ENCODE measurements around the gene ABCC1. TPM values are rescaled to one million over a fixed set of nuclear protein-coding genes. Genes with fewer than 3 reads are reported as not detected.

ABCC1 gene
- total and polyA plus RNA-seq, 12 donors, result 12.4 to 38.8 (median 28.0) TPM

DNA sequence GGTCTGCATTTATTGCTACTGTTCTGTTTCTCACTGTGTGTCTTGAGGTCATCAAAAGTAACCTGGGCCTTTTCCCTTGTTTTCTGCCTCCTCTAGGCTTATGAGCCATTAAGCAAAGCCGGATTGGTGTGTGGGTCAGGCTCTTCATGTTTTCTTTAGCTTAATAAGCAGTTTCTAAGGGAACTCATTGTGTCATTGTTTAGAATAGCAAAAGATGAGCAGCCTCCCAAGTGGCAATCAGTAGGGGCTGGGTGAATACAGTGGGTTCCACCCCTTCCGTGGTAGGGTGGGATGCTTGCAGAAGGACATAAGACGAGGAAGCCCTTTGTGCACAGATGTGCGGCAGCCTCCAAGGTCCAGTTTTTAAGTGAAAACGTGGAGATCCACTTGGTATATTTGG lies 34.5 kb downstream of the ABCC1 start:
- no peak overlapping the region for H3K27ac ChIP-seq

DNA sequence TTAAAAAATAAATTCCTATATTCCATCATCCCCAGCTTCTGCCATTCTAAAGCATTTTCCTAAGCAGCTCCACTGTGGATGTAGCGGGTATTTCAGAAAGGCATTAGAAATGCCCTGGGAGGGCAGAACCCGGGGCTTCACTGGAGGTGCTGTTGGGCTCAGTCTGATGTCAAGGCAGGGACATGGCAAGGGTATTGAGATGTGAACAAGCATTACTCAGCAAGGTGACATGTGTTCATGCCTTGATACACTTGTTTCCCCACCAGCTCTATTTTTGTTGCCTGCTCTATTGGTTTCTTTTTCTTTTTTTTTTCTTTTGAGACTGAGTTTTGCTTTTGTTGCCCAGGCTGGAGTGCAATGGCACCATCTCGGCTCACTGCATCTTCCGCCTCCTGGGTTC lies 35.7 kb downstream of the ABCC1 start:
- 91 to 97% (median 95%) methylated on average over 4 of the region's 4 CpGs for WGBS, 4 donors
- H3K27ac ChIP-seq, result no peak overlapping the region
- peaks cover 0 to 10% of the 10 kb centered on the region in 2 donors for H3K4me1 ChIP-seq (replicated peaks in 1 of 2)

More for the DNA sequence above, 34.5 kb downstream of the ABCC1 start:
- intact Hi-C loops (cut with DNase I), result no loop called here
- Histone ChIP-seq H3K27me3 (no peaks in the 10 kb centered on the region), H3K4me3 (no peak overlapping the region), H3K4me1 (replicated peaks in 1 of 2) (peaks cover 0 to 10% of the 10 kb centered on the region in 2 donors), H3K36me3 (replicated peaks in 1 of 2) (no peaks in the 10 kb centered on the region), H3K9me3 (replicated peaks in 1 of 3) (no peaks in the 10 kb centered on the region)
- DNase-seq, result peak in 2 of 7 donors; percentile 10 to 30
- no peak for TF ChIP-seq POLR2A (IDR thresholded peaks at IDR 0.05)
- TF ChIP-seq, protein P1, sequence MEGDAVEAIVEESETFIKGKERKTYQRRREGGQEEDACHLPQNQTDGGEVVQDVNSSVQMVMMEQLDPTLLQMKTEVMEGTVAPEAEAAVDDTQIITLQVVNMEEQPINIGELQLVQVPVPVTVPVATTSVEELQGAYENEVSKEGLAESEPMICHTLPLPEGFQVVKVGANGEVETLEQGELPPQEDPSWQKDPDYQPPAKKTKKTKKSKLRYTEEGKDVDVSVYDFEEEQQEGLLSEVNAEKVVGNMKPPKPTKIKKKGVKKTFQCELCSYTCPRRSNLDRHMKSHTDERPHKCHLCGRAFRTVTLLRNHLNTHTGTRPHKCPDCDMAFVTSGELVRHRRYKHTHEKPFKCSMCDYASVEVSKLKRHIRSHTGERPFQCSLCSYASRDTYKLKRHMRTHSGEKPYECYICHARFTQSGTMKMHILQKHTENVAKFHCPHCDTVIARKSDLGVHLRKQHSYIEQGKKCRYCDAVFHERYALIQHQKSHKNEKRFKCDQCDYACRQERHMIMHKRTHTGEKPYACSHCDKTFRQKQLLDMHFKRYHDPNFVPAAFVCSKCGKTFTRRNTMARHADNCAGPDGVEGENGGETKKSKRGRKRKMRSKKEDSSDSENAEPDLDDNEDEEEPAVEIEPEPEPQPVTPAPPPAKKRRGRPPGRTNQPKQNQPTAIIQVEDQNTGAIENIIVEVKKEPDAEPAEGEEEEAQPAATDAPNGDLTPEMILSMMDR (IDR thresholded peaks at IDR 0.05), result no peak
- WGBS, 4 donors, result 52 to 72% (median 63%) methylated on average over 5 of the region's 5 CpGs

DNA sequence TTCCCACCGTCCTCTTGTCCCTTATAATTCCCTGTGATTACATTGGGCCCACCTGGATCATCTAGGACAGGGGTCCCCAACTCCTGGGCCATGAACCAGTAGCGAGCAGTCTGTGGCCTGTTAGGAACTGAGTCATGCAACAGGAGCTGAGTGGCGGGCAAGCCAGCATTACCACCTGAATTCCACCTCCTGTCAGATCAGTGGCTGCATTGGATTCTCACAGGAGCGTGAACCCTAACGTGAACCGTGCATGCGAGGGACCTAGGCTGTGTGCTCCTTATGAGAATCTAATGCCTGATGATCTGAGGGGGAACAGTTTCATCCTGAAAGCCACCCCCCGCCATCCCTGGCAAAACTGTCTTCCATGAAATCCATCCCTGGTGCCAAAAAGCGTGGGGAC lies 36.8 kb downstream of the ABCC1 start:
- no peak overlapping the region for H3K4me3 ChIP-seq
- H3K36me3 ChIP-seq (replicated peaks in 1 of 2), result no peaks in the 10 kb centered on the region
- DNase-seq, result no peak
- H3K4me1 ChIP-seq (replicated peaks in 1 of 2), result peaks cover 0 to 10% of the 10 kb centered on the region in 2 donors
- intact Hi-C loops (cut with DNase I), result no loop called here
- WGBS, 4 donors, result 95 to 99% (median 97%) methylated on average over 9 of the region's 9 CpGs
- H3K27me3 ChIP-seq, result no peaks in the 10 kb centered on the region
- H3K9me3 ChIP-seq (replicated peaks in 1 of 3), result no peaks in the 10 kb centered on the region
- no peak overlapping the region for H3K27ac ChIP-seq
- TF ChIP-seq, protein P1 (IDR thresholded peaks at IDR 0.05), result no peak
- no peak for TF ChIP-seq POLR2A (IDR thresholded peaks at IDR 0.05)

More for the DNA sequence above, 35.7 kb downstream of the ABCC1 start:
- intact Hi-C loops (cut with DNase I), result no loop called here
- no peak for TF ChIP-seq POLR2A (IDR thresholded peaks at IDR 0.05)
- TF ChIP-seq, protein P1 (IDR thresholded peaks at IDR 0.05), result no peak
- H3K9me3 ChIP-seq (replicated peaks in 1 of 3), result no peaks in the 10 kb centered on the region
- H3K4me3 ChIP-seq, result no peak overlapping the region
- no peaks in the 10 kb centered on the region for H3K36me3 ChIP-seq (replicated peaks in 1 of 2)
- no peak for DNase-seq
- no peaks in the 10 kb centered on the region for H3K27me3 ChIP-seq

DNA sequence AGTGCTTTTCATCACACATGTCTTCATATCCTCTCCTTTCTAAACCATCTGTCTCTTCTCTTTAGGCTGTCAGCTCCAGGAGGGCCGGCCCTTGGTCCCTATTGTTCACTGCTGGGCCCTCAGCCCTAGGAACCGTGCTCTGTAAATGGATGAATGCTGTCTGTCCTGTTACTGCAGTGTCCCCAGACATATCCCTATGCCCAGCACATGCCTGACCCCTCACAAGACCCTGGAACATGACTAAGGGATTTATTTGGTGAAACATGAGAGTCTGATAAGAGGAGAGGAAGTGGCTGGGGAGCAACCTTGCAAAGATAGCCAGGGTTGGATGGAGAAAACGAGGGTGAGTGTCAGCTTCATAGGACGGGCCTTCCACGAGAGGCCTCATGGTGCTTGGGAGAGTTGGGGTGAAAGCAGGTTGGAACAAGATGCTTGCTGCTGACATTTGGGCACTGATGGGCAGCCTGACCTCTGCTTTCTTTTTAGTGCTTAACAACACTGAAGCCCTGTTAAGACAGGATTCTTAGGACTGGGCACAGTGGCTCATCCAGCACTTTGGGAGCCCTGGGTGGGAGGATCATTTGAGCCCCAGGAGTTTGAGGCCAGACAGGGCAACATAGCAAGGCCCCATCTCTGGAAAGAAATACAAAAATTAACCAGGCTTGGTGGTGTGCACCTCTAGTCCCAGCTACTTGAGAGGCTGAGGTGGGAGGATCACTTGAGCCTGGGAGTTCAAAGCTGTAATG lies 39.0 kb downstream of the ABCC1 start:
- intact Hi-C loops (cut with DNase I), result no loop called here
- 46 to 67% (median 54%) methylated on average over 5 of the region's 5 CpGs for WGBS, 4 donors

More for the DNA sequence above, 39.0 kb downstream of the ABCC1 start:
- Histone ChIP-seq H3K4me1 (replicated peaks in 1 of 2) (peaks cover 0 to 10% of the 10 kb centered on the region in 2 donors), H3K36me3 (replicated peaks in 1 of 2) (no peaks in the 10 kb centered on the region), H3K9me3 (replicated peaks in 1 of 3) (no peaks in the 10 kb centered on the region), H3K4me3 (no peak overlapping the region), H3K27me3 (no peaks in the 10 kb centered on the region), H3K27ac (peak overlapping the region in 2 of 5 donors; percentile 34 to 58)
- peak in 1 of 7 donors; percentile 12 for DNase-seq
- TF ChIP-seq, protein P1 (IDR thresholded peaks at IDR 0.05), result no peak
- no peak for TF ChIP-seq POLR2A (IDR thresholded peaks at IDR 0.05)

Measured in adrenal gland (tissue), 12 donors.